Measurements from ENCODE around the gene ZNF142. TPM values are rescaled to one million over a fixed set of nuclear protein-coding genes. Genes with fewer than 3 reads are reported as not detected.

Gene ZNF142
- total and polyA plus RNA-seq, 2 donors from 2014 or later = 3.7 to 33.6 TPM

DNA sequence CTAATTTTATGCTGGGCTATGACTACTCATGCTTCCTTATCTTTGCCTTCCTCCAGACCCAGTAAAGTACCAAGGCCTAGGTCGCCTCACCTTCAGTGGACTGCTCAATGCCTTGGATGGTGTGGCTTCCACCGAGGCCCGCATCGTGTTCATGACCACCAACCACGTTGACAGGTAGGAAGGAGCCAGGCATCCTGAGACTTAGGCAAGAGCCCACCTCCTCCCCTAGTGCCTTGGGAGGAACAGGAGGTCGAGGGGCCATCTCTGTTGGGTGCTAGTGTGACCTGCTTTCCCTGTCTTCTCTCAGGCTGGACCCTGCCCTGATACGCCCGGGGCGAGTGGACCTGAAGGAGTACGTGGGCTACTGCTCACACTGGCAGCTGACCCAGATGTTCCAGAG, 3.4 kb upstream of the ZNF142 start:
- FAIRE-seq = no peak
- intact Hi-C loops (cut with DNase I) = no loop called here
- DNase-seq = no peak

DNA sequence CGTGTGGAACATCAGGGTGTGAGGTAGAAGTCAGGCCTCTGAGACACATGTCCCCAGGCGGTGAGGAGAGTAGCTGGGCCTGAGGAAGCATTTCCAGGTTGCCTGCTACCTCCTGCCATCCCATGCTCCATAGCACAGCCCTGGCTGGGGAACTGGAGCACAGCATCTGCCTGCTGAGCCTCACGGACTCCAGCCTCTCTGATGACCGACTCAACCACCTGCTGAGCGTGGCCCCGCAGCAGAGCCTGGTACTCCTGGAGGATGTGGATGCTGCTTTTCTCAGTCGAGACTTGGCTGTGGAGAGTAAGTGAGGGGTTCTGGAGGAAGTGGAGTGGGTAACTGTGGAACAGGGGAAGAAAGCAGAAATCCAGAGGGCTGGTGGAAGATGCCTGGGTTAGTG, 3.0 kb upstream of the ZNF142 start:
- no peak for DNase-seq

More for the DNA sequence above, 3.4 kb upstream of the ZNF142 start:
- H3K36me3 ChIP-seq (ENCODE audit: control insufficient read depth in 2 of 3, insufficient read depth in 3 of 3, low read length in 3 of 3) = peaks cover 2 to 60% (median 28%) of the 10 kb centered on the region in 3 donors
- H3K4me1 ChIP-seq (ENCODE audit: control insufficient read depth in 2 of 3, insufficient read depth in 2 of 3, low read depth in 1 of 3, low read length in 3 of 3) = peaks cover 0 to 11% (median 0%) of the 10 kb centered on the region in 3 donors
- no peak overlapping the region for H3K27ac ChIP-seq (ENCODE audit: low read depth in 2 of 2, low read length in 2 of 2)
- TF ChIP-seq, protein P1, sequence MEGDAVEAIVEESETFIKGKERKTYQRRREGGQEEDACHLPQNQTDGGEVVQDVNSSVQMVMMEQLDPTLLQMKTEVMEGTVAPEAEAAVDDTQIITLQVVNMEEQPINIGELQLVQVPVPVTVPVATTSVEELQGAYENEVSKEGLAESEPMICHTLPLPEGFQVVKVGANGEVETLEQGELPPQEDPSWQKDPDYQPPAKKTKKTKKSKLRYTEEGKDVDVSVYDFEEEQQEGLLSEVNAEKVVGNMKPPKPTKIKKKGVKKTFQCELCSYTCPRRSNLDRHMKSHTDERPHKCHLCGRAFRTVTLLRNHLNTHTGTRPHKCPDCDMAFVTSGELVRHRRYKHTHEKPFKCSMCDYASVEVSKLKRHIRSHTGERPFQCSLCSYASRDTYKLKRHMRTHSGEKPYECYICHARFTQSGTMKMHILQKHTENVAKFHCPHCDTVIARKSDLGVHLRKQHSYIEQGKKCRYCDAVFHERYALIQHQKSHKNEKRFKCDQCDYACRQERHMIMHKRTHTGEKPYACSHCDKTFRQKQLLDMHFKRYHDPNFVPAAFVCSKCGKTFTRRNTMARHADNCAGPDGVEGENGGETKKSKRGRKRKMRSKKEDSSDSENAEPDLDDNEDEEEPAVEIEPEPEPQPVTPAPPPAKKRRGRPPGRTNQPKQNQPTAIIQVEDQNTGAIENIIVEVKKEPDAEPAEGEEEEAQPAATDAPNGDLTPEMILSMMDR (IDR thresholded peaks at IDR 0.05; ENCODE audit: borderline replicate concordance, extremely low read depth, insufficient read depth) = no peak
- H3K9me3 ChIP-seq (ENCODE audit: control insufficient read depth in 2 of 3, insufficient read depth in 1 of 3, low read length in 3 of 3) = no peaks in the 10 kb centered on the region
- H3K4me3 ChIP-seq (ENCODE audit: low read length in 3 of 3) = no peak overlapping the region
- H3K9ac ChIP-seq (ENCODE audit: low read length in 3 of 3) = no peak overlapping the region
- H3K27me3 ChIP-seq (ENCODE audit: control insufficient read depth, insufficient read depth, low read length) = no peaks in the 10 kb centered on the region

DNA sequence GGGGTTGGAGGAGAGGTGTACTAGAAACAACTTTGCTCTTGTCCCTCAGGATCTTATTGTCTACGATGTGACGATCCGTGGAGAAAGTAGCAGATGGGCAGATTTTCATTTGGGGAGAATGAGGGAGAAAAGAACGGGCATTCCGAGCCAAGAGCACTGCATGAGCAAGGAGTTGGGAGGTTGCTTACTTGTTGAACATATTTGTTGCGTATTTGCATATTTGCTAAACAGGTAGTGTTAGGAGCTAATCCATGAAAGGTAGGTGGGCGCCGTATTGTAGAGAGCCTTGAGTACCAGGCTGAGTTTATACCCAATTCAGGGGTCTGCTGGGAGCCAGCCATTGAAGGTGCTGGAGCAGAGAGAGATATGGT, 550 bp upstream of the ZNF142 start:
- Histone ChIP-seq H3K4me3 (ENCODE audit: low read length in 3 of 3) (peak overlapping the region; percentile 66 to 92 (median 81)), H3K27ac (ENCODE audit: low read depth in 2 of 2, low read length in 2 of 2) (no peak overlapping the region), H3K36me3 (ENCODE audit: control insufficient read depth in 2 of 3, insufficient read depth in 3 of 3, low read length in 3 of 3) (peaks cover 0 to 47% (median 24%) of the 10 kb centered on the region in 3 donors), H3K9me3 (ENCODE audit: control insufficient read depth in 2 of 3, insufficient read depth in 1 of 3, low read length in 3 of 3) (no peaks in the 10 kb centered on the region), H3K4me1 (ENCODE audit: control insufficient read depth in 2 of 3, insufficient read depth in 2 of 3, low read depth in 1 of 3, low read length in 3 of 3) (peaks cover 0 to 11% (median 0%) of the 10 kb centered on the region in 3 donors), H3K9ac (ENCODE audit: low read length in 3 of 3) (peak overlapping the region in 2 of 3 donors; percentile 54 to 59), H3K27me3 (ENCODE audit: control insufficient read depth, insufficient read depth, low read length) (no peaks in the 10 kb centered on the region)
- no peak for DNase-seq
- intact Hi-C loops (cut with DNase I) = no loop called here
- no peak for FAIRE-seq
- TF ChIP-seq, protein P1 (IDR thresholded peaks at IDR 0.05; ENCODE audit: borderline replicate concordance, extremely low read depth, insufficient read depth) = no peak

More for the DNA sequence above, 3.0 kb upstream of the ZNF142 start:
- TF ChIP-seq, protein P1 (IDR thresholded peaks at IDR 0.05; ENCODE audit: borderline replicate concordance, extremely low read depth, insufficient read depth) = no peak
- FAIRE-seq = no peak
- H3K36me3 ChIP-seq (ENCODE audit: control insufficient read depth in 2 of 3, insufficient read depth in 3 of 3, low read length in 3 of 3) = peaks cover 2 to 56% (median 25%) of the 10 kb centered on the region in 3 donors
- no peaks in the 10 kb centered on the region for H3K9me3 ChIP-seq (ENCODE audit: control insufficient read depth in 2 of 3, insufficient read depth in 1 of 3, low read length in 3 of 3)
- intact Hi-C loops (cut with DNase I) = no loop called here
- H3K27ac ChIP-seq (ENCODE audit: low read depth in 2 of 2, low read length in 2 of 2) = no peak overlapping the region
- H3K4me1 ChIP-seq (ENCODE audit: control insufficient read depth in 2 of 3, insufficient read depth in 2 of 3, low read depth in 1 of 3, low read length in 3 of 3) = peaks cover 0 to 11% (median 0%) of the 10 kb centered on the region in 3 donors
- H3K4me3 ChIP-seq (ENCODE audit: low read length in 3 of 3) = no peak overlapping the region
- H3K27me3 ChIP-seq (ENCODE audit: control insufficient read depth, insufficient read depth, low read length) = no peaks in the 10 kb centered on the region
- H3K9ac ChIP-seq (ENCODE audit: low read length in 3 of 3) = no peak overlapping the region
